Central memory CD8-positive, alpha-beta T cell (primary cell): Measurements from ENCODE around the gene CST8.

Source experiments
- ATAC-seq: fragments of 150-1000 bp; cut with Tn5 transposase; replicated peaks from 2 replicates; pipeline ENCODE4 v1.10.0; 2022; ENCODE audit warnings: mild to moderate bottlenecking, moderate FRiP score, moderate number of reproducible peaks; ENCODE audit not compliant: poor library complexity, severe bottlenecking; ENCODE audit errors: extremely low read depth
- DNase-seq, 2 donors: peaks; one replicate each; pipeline ENCODE4 v3.0.0; 2021; ENCODE audit warnings: low spot score in 2 of 2
- H3K27ac Mint-ChIP-seq: one replicate; pipeline ENCODE4 v1.8.0; 2022; ENCODE audit warnings: low read depth, mild to moderate bottlenecking, moderate library complexity, mixed read lengths
- H3K27me3 Mint-ChIP-seq: one replicate; pipeline ENCODE4 v1.8.0; 2022; ENCODE audit warnings: mixed read lengths
- H3K36me3 Mint-ChIP-seq: one replicate; pipeline ENCODE4 v1.8.0; 2022; ENCODE audit warnings: mild to moderate bottlenecking, moderate library complexity, mixed read lengths; ENCODE audit not compliant: insufficient read depth
- H3K4me1 Mint-ChIP-seq: one replicate; pipeline ENCODE4 v1.8.0; 2022; ENCODE audit warnings: mixed read lengths
- H3K4me3 Mint-ChIP-seq: one replicate; pipeline ENCODE4 v1.8.0; 2022; ENCODE audit warnings: mild to moderate bottlenecking, moderate library complexity, mixed read lengths
- H3K9me3 Mint-ChIP-seq: one replicate; pipeline ENCODE4 v1.8.0; 2022; ENCODE audit warnings: mixed read lengths

CST8 gene

DNA sequence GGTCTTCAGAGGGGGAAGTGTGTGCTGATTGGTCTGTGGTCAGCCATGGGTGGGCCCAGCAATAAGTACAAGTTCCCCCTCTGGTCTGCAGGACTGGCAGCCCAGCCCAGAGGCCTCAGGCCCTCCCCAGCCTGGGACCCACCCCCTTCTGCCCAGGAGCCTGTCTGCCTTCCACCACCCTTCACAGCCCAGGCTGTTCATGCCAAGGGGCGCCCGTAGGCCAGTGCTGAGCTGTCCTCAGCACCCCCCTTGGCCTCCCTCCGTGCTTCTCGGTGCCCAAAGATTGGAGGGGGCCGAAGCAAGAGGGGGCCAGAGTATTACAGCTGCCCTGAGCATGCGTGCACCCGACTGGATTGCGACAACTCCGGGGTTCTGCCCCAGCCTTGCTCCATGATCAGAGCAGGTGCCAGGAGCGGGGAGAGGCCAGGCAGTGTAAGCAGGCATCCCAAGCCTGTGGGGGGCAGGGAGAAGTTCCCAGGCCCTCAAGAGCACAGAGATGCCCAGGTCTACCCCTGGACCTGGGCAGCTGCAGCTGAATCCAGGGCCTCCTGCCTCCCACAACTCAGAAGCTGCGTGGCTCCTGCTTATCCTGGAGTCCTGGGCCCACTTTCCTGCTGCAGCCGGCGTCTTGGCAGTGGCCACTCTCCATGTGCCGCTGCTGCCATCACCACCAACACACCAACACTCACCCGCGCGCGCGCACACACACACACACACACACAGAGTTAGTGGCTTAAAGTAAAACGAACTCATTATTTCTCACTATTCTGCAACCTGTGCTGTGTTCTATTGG lies 44.1 kb downstream of the CST8 start:
- Mint-ChIP-seq H3K9me3 (no peaks in the 10 kb centered on the region), H3K36me3 (peaks cover 2% of the 10 kb centered on the region)
- ATAC-seq = no peak

DNA sequence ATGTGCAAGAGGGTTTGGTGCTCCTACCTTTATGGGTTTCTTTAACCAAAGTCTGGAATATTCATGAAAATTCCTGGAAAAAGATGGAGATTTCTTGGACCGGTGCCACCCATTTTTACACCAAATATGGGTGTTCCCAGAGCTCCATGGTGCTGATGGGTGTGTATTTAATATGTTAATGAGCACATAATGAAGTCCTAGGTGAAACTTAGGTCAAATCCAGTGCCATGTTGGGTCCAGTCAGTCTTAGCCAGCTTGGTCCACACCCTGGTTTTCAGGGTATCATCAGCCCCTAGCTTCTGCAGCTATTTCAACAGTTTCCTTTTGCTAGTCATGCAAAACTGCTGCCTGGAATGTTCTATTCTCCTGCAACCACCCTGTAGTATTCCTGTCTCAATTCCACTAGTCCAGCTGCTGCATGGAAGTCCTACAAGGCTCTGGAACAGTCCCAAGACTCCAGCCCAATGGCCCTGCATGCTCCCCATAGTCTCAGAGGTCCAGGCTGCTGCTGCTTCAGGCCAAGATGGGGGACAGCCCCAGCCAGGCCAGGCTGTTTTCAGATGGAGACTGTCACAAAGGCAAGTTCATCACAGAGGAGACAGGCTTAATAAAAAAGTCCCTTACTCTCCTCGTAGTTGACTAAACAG lies 45.5 kb downstream of the CST8 start:
- Mint-ChIP-seq H3K27ac (no peak overlapping the region), H3K27me3 (peaks cover 11% of the 10 kb centered on the region), H3K9me3 (no peaks in the 10 kb centered on the region), H3K4me3 (no peak overlapping the region), H3K4me1 (peaks cover 9% of the 10 kb centered on the region), H3K36me3 (peaks cover 2% of the 10 kb centered on the region)
- DNase-seq (no peak), ATAC-seq (no peak)

More for the DNA sequence above, 44.1 kb downstream of the CST8 start:
- Mint-ChIP-seq H3K4me3 (no peak overlapping the region), H3K27ac (no peak overlapping the region), H3K27me3 (peaks cover 11% of the 10 kb centered on the region), H3K4me1 (peaks cover 23% of the 10 kb centered on the region)
- DNase-seq = no peak

DNA sequence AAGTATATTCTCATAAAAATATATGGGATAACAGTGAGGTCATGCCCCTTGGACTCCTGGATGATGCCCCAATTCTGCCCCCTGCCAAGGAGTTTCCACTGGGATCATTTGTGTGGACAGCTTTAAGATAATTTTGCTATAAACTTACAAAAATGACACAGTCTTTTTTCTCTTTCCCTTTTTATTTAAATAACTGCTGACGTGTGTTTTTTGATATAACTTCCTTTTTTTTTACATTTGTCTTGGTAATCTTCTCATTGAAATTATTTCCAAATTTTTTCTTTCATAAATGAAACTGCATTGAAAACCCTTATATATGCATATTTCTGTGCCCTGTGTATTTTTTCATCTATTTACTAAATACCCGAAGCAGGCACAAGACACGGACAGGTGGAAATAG lies 46.1 kb downstream of the CST8 start:
- ATAC-seq = no peak
- Mint-ChIP-seq H3K36me3 (peaks cover 2% of the 10 kb centered on the region), H3K4me3 (no peak overlapping the region), H3K9me3 (no peaks in the 10 kb centered on the region), H3K27me3 (peaks cover 11% of the 10 kb centered on the region), H3K27ac (no peak overlapping the region), H3K4me1 (peaks cover 7% of the 10 kb centered on the region)
- no peak for DNase-seq

DNA sequence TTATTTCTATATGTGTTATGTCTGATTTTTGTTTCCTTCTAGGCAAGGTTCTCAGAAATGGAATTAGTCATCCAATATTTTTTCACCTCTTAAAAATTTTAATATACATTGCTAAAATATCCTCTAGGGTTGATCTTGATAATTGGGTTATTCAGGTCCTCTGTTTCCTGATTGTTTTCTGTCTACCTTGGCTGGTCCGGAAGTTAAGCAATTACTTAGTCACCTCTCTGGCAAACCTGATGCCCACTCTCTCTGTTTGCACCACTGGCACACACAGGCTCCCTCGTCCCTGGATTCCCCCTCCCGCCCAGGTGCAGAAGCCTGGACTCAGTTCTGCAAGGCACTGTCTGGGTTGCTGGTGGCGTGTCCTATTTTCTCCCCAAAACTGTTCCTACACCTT lies 49.7 kb downstream of the CST8 start:
- no peaks in the 10 kb centered on the region for H3K9me3 Mint-ChIP-seq
- no peaks in the 10 kb centered on the region for H3K4me1 Mint-ChIP-seq

DNA sequence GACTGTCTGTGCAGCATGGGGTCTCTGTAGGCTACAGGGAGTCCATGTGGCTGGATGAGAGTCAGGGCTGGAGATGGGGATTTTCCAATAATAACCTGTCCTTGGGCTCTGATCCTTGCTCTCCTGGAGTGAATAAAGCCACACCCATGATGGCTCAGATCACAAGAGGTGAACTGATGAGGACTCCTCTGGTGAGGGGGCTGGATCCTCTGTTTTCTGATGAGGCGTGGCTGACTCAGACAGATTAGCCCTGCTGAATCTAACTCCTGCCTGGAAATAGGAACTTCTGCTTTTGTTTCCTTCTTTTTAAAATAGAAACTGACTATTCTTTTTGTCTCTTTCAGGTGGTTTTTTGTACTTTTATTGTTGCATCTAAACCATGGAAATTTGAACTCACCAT lies 50.4 kb downstream of the CST8 start:
- Mint-ChIP-seq H3K4me3 (no peak overlapping the region), H3K9me3 (no peaks in the 10 kb centered on the region), H3K27me3 (peaks cover 35% of the 10 kb centered on the region), H3K27ac (no peak overlapping the region), H3K36me3 (peaks cover 2% of the 10 kb centered on the region), H3K4me1 (no peaks in the 10 kb centered on the region)
- no peak for ATAC-seq
- DNase-seq = no peak

More for the DNA sequence above, 49.7 kb downstream of the CST8 start:
- H3K4me3 Mint-ChIP-seq = no peak overlapping the region
- peaks cover 35% of the 10 kb centered on the region for H3K27me3 Mint-ChIP-seq
- DNase-seq = no peak
- peaks cover 2% of the 10 kb centered on the region for H3K36me3 Mint-ChIP-seq
- no peak for ATAC-seq
- no peak overlapping the region for H3K27ac Mint-ChIP-seq

DNA sequence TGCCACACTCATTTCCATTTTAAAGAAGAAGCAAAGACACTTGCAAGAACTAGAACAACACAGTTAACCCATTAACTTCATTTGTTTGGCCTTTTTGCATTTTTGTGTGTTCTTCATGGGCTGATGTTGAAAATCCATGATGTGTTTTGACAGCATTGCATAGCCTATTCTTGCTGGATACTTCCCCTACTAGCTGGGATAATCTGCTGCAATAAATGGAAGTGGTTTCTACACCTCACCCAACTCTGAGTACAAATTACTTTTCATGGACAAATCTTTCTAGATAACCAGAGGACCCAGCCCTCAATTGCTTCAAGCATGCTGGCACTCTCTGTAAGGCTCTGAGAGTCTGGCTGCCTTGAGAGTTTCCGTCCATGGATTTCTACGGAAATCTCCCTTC lies 50.9 kb downstream of the CST8 start:
- Mint-ChIP-seq H3K27me3 (peaks cover 35% of the 10 kb centered on the region), H3K4me1 (no peaks in the 10 kb centered on the region), H3K27ac (no peak overlapping the region), H3K4me3 (no peak overlapping the region), H3K9me3 (no peaks in the 10 kb centered on the region), H3K36me3 (no peaks in the 10 kb centered on the region)
- DNase-seq = no peak
- no peak for ATAC-seq

DNA sequence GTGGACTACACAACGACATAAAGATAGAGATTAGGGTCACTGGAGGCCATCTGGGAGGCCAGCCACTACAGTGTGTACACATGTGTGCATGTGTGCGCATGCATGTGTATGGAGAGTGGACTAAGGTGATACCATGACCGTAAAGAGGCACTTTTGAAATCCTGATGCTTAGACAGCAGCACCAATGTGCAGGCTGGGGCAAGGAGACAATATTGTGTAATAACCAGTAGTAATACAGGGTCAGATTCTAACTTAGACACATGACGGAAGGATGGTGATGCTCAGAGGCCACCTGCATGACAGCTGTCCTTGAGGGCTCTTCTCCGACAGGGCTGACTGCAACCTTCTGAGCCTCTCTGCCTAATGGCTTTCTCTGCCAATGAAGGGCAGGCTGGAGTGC lies 51.9 kb downstream of the CST8 start:
- H3K27me3 Mint-ChIP-seq = peaks cover 42% of the 10 kb centered on the region
- H3K4me3 Mint-ChIP-seq = no peak overlapping the region
- DNase-seq = no peak
- no peaks in the 10 kb centered on the region for H3K36me3 Mint-ChIP-seq
- no peak for ATAC-seq
- H3K9me3 Mint-ChIP-seq = no peaks in the 10 kb centered on the region
- H3K4me1 Mint-ChIP-seq = no peaks in the 10 kb centered on the region
- no peak overlapping the region for H3K27ac Mint-ChIP-seq

DNA sequence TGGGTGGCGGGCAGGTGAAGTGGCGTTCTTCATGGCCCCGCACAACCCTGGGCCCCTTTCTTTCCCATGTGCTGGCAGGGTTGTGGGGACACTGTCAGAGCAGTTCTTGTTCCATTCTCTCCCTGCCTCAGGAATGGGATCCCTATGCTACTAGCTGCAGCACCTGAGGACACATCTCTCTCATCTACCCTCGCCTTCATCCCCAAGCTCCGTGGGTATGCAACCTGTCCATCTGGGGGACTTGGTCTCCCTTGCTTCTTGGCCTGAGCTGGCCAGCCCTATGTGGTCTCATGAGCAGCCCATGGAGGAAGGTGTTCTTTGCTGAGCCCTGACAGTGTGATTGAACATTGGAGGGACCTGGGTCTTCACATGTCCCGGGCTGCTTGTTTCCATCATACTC lies 53.2 kb downstream of the CST8 start:
- no peaks in the 10 kb centered on the region for H3K9me3 Mint-ChIP-seq
- no peak for ATAC-seq
- no peaks in the 10 kb centered on the region for H3K4me1 Mint-ChIP-seq

More for the DNA sequence above, 53.2 kb downstream of the CST8 start:
- Mint-ChIP-seq H3K36me3 (no peaks in the 10 kb centered on the region), H3K4me3 (no peak overlapping the region), H3K27ac (no peak overlapping the region), H3K27me3 (peaks cover 47% of the 10 kb centered on the region)
- DNase-seq = no peak
